8988T (cell line): ENCODE results near the gene TMEM154.
"Not testable (repeated sequence)": the region's sequence is repeated elsewhere in the genome, so short reads cannot be mapped to it uniquely, and the experiment has no call there.

Source experiments
- DNase-seq: peaks from one replicate; pipeline ENCODE4 v3.0.0; 2011

The TMEM154 gene

GRCh38 chr4:152665691-152666395 lies 14.0 kb downstream of the TMEM154 start:
- DNase-seq = no peak

GRCh38 chr4:152664067-152664378 lies 15.8 kb downstream of the TMEM154 start:
- not testable (repeated sequence) for DNase-seq

- DNase-seq = no peak
Observed at GRCh38 chr4:152663203-152664066, 16.4 kb downstream of the TMEM154 start.

GRCh38 chr4:152661649-152662048 lies 18.1 kb downstream of the TMEM154 start:
- DNase-seq = no peak

- no peak for DNase-seq
Observed at GRCh38 chr4:152660526-152660925, 19.3 kb downstream of the TMEM154 start.

- DNase-seq = no peak
Observed at GRCh38 chr4:152659806-152660205, 20.0 kb downstream of the TMEM154 start.

- DNase-seq = no peak
Observed at GRCh38 chr4:152657657-152658056, 22.1 kb downstream of the TMEM154 start.

GRCh38 chr4:152655272-152656129 lies 24.3 kb downstream of the TMEM154 start:
- DNase-seq = no peak

- DNase-seq = no peak
Observed at GRCh38 chr4:152652102-152652501, 27.7 kb downstream of the TMEM154 start.

GRCh38 chr4:152651473-152652060 lies 28.2 kb downstream of the TMEM154 start:
- no peak for DNase-seq

- DNase-seq = no peak
Observed at GRCh38 chr4:152646221-152646620, 33.6 kb downstream of the TMEM154 start.

GRCh38 chr4:152644130-152644529 lies 35.7 kb downstream of the TMEM154 start:
- DNase-seq = no peak

GRCh38 chr4:152643153-152644035 lies 36.4 kb downstream of the TMEM154 start:
- no peak for DNase-seq

GRCh38 chr4:152640058-152640921 lies 39.5 kb downstream of the TMEM154 start:
- no peak for DNase-seq

GRCh38 chr4:152635851-152636250 lies 43.9 kb downstream of the TMEM154 start:
- no peak for DNase-seq

GRCh38 chr4:152634110-152634760 lies 45.6 kb downstream of the TMEM154 start:
- DNase-seq = no peak

GRCh38 chr4:152633118-152633517 lies 46.7 kb downstream of the TMEM154 start:
- DNase-seq = no peak

- no peak for DNase-seq
Observed at GRCh38 chr4:152630324-152630723, 49.5 kb downstream of the TMEM154 start.

GRCh38 chr4:152629908-152630307 lies 49.9 kb downstream of the TMEM154 start:
- no peak for DNase-seq

- no peak for DNase-seq
Observed at GRCh38 chr4:152628128-152628527, 51.7 kb downstream of the TMEM154 start.
